Endothelial cell of umbilical vein (primary cell): Measurements from ENCODE around the gene PRKCQ. TPM values are rescaled to one million over a fixed set of nuclear protein-coding genes. Genes with fewer than 3 reads are reported as not detected.

Experiments used
- BruUV-seq: library from RNA; stranded (reverse); fragments of 400-500 nt; replicated peaks from 2 replicates; lab custom pipeline; 2021; lab: Mats Ljungman, UMichigan
- CTCF ChIA-PET: fragments of 300-600, 350-600 bp; sonication (Branson Sonifier 250); formaldehyde crosslinking; loops from one replicate; lab custom pipeline; 2021; ENCODE audit warnings: antibody characterized with exemption, inconsistent platforms; lab: Charles Lee
- POLR2A ChIA-PET: fragments of 300-600, 350-600 bp; sonication (Branson Sonifier 250); formaldehyde crosslinking; loops from one replicate; lab custom pipeline; 2021; ENCODE audit warnings: antibody characterized with exemption, inconsistent platforms; lab: Charles Lee
- DNase-seq: peaks from one replicate; pipeline ENCODE4 v3.0.0-alpha.2; 2011; ENCODE audit warnings: low read depth, low spot score
- FAIRE-seq: peaks from 2 replicates; lab custom pipeline; 2011; peaks lifted over from hg19 to GRCh38; lab: Jason Lieb, UNC
- H2AFZ ChIP-seq: 2 replicates; pipeline ENCODE4 v1.6.0; 2012; ENCODE audit warnings: low read depth, low read length, control low read depth, inconsistent platforms
- H3K27ac ChIP-seq: 2 replicates; pipeline ENCODE4 v1.5.1; 2011; ENCODE audit warnings: low read depth, mild to moderate bottlenecking, control low read depth, low read length, moderate library complexity; ENCODE audit not compliant: insufficient read depth
- H3K27me3 ChIP-seq, 2 experiments: 2 replicates each; pipeline versions ENCODE4 v1.6.0 to v1.6.1; 2011; ENCODE audit warnings: low read length in 2 of 2, mixed read lengths in 1 of 2; ENCODE audit not compliant: control insufficient read depth in 2 of 2, insufficient read depth in 2 of 2
- H3K36me3 ChIP-seq, 2 experiments: 2 replicates in 1 of 2; 3 replicates in 1 of 2; pipeline ENCODE4 v1.5.1; 2011; ENCODE audit warnings: low read length in 2 of 2, mild to moderate bottlenecking in 1 of 2, moderate library complexity in 1 of 2; ENCODE audit not compliant: control insufficient read depth in 2 of 2, insufficient read depth in 2 of 2; ENCODE audit errors: extremely low read depth in 1 of 2
- H3K4me1 ChIP-seq: 3 replicates; pipeline ENCODE4 v1.5.1; 2011; ENCODE audit warnings: mild to moderate bottlenecking, low read length; ENCODE audit not compliant: control insufficient read depth, insufficient read depth; ENCODE audit errors: extremely low read depth
- H3K4me2 ChIP-seq: 2 replicates; pipeline ENCODE4 v1.6.1; 2011; ENCODE audit warnings: low read length, control low read depth, mixed read lengths; ENCODE audit not compliant: insufficient read depth
- H3K4me3 ChIP-seq, 3 experiments: fragments of 200-600 bp in 1 of 3; sonication (generic), shearing (Covaris generic) in 1 of 3; replicated peaks in 1 of 3; 2 replicates each; pipeline ENCODE4 v1.5.1; 2011 to 2016; ENCODE audit warnings: control low read depth in 3 of 3, low read length in 3 of 3, mild to moderate bottlenecking in 2 of 3, inconsistent platforms in 1 of 3, low read depth in 1 of 3, moderate library complexity in 1 of 3; ENCODE audit not compliant: insufficient read depth in 1 of 3
- H3K79me2 ChIP-seq: 2 replicates; pipeline ENCODE4 v1.6.0; 2012; ENCODE audit warnings: low read length, inconsistent platforms; ENCODE audit not compliant: control insufficient read depth, insufficient read depth
- H3K9ac ChIP-seq: replicated peaks from 2 replicates; pipeline ENCODE3; 2011; ENCODE audit warnings: low read length, control low read depth; ENCODE audit not compliant: insufficient read depth; ENCODE audit errors: extremely low read depth
- H3K9me1 ChIP-seq: replicated peaks from 3 replicates; pipeline ENCODE4 v1.6.0; 2011; ENCODE audit warnings: mild to moderate bottlenecking, low read length; ENCODE audit not compliant: control insufficient read depth, insufficient read depth; ENCODE audit errors: extremely low read depth
- H3K9me3 ChIP-seq: replicated peaks from 2 replicates; pipeline ENCODE4 v1.5.1; 2012; ENCODE audit warnings: low read length, inconsistent platforms; ENCODE audit not compliant: control insufficient read depth, insufficient read depth
- H4K20me1 ChIP-seq: replicated peaks from 2 replicates; pipeline ENCODE3; 2011; ENCODE audit warnings: mild to moderate bottlenecking, low read length; ENCODE audit not compliant: control insufficient read depth, insufficient read depth; ENCODE audit errors: extremely low read depth
- CTCF ChIP-seq, 2 donors: IDR thresholded peaks; 1 replicate in 1 of 2; 2 replicates in 1 of 2; pipeline ENCODE4 v1.5.1; 2011; ENCODE audit warnings: low read length in 2 of 2, mild to moderate bottlenecking in 2 of 2, moderate library complexity in 2 of 2, control low read depth in 1 of 2, inconsistent platforms in 1 of 2, low read depth in 1 of 2; ENCODE audit not compliant: insufficient read depth in 1 of 2; ENCODE audit errors: extremely low read depth in 1 of 2
- EZH2 ChIP-seq: IDR thresholded peaks from 2 replicates; pipeline ENCODE4 v1.6.1; 2012; ENCODE audit warnings: borderline replicate concordance, low read depth, mild to moderate bottlenecking, moderate library complexity, low read length, inconsistent platforms; ENCODE audit not compliant: severe bottlenecking
- FOS ChIP-seq: IDR thresholded peaks from 2 replicates; pipeline ENCODE4 v1.6.1; 2011; ENCODE audit warnings: mild to moderate bottlenecking, low read length, moderate library complexity, borderline replicate concordance; ENCODE audit not compliant: insufficient read depth
- GATA2 ChIP-seq: IDR thresholded peaks from 2 replicates; pipeline ENCODE4 v1.7.0; 2011; ENCODE audit warnings: low read depth, mild to moderate bottlenecking, moderate library complexity, mixed read lengths, low read length; ENCODE audit not compliant: insufficient read length, insufficient read depth
- JUN ChIP-seq: IDR thresholded peaks from 2 replicates; pipeline ENCODE4 v1.6.1; 2011; ENCODE audit warnings: borderline replicate concordance, low read depth; ENCODE audit not compliant: insufficient read length, insufficient read depth
- MAX ChIP-seq: IDR thresholded peaks from 2 replicates; pipeline ENCODE4 v1.6.1; 2011; ENCODE audit not compliant: insufficient read depth, insufficient read length
- MYC ChIP-seq: IDR thresholded peaks from one replicate; pipeline ENCODE4 v1.6.1; 2011; ENCODE audit warnings: mild to moderate bottlenecking, low read depth, low read length
- POLR2A ChIP-seq: IDR thresholded peaks from 2 replicates; pipeline ENCODE4 v1.6.1; 2012; ENCODE audit warnings: low read depth, mild to moderate bottlenecking, control low read depth, low read length
- POLR2AphosphoS5 ChIP-seq: IDR thresholded peaks from 2 replicates; pipeline ENCODE4 v1.6.1; 2012; ENCODE audit warnings: low read depth, mild to moderate bottlenecking, control low read depth, low read length, moderate library complexity; ENCODE audit not compliant: insufficient read depth
- dilution Hi-C: fragments of 300-500 bp; cut with MboI; formaldehyde crosslinking; loops from one replicate; pipeline ENCODE4 v1.15.0; 2019; ENCODE audit warnings: low sequenced_read_pairs; ENCODE audit not compliant: extremely low pct_ligation_motif_present
- intact Hi-C: fragments of 100-400 bp; cut with micrococcal nuclease; formaldehyde crosslinking; loops from one replicate; pipeline ENCODE4 v1.10.0; 2022
- polyA plus RNA-seq, 4 experiments: library from polyadenylated mRNA; depleted of rRNA in 3 of 4; stranded (reverse) in 3 of 4; unstranded in 1 of 4; fragments of >200 nt; gene quantifications; 2 replicates each; pipeline versions ENCODE4 v1.2.1 to v1.2.3, GENCODE V29; 2011 to 2012; ENCODE audit warnings: missing spikeins in 1 of 4
- total RNA-seq: library from RNA; stranded (reverse); gene quantifications from 2 replicates; pipeline ENCODE4 v1.2.3, GENCODE V29; 2021

The PRKCQ gene
- total and polyA plus RNA-seq, 2 donors (not counting 3 experiments of a cell fraction or from before 2014, with no cell fraction given), result 0.32 to 0.55 TPM

- no peak overlapping the region for H2AFZ ChIP-seq
- H3K4me2 ChIP-seq, result no peak overlapping the region
- H3K9ac ChIP-seq, result no peak overlapping the region
- H3K4me3 ChIP-seq, result no peak overlapping the region
- dilution Hi-C loops (no loop called here), intact Hi-C loops (no loop called here)
- no peak for DNase-seq
- no peaks in the 10 kb centered on the region for H3K27me3 ChIP-seq
- no peak for TF ChIP-seq GATA2
- TF ChIP-seq MYC, result no peak
- no peak for TF ChIP-seq MAX
- no peak for TF ChIP-seq EZH2
- no peak for TF ChIP-seq JUN
- no peak for TF ChIP-seq POLR2A
- no peak for TF ChIP-seq CTCF (IDR thresholded peaks at IDR 0.05; ENCODE audit: extremely low read depth in 1 of 2, insufficient read depth in 1 of 2, low read depth in 1 of 2, low read length in 2 of 2)
- TF ChIP-seq FOS, result no peak
- TF ChIP-seq POLR2AphosphoS5, result no peak
- no peaks in the 10 kb centered on the region for H3K79me2 ChIP-seq
- H3K4me1 ChIP-seq, result no peaks in the 10 kb centered on the region
- no peaks in the 10 kb centered on the region for H3K9me1 ChIP-seq
- no TSS peak for BruUV-seq
- no peaks in the 10 kb centered on the region for H3K36me3 ChIP-seq
- no peaks in the 10 kb centered on the region for H4K20me1 ChIP-seq
- FAIRE-seq, result no peak
- POLR2A ChIA-PET, result no interaction called here
- no peak overlapping the region for H3K27ac ChIP-seq
- no peaks in the 10 kb centered on the region for H3K9me3 ChIP-seq
- CTCF ChIA-PET, result no interaction called here
Observed at GRCh38 chr10:6427357-6427959, 152.6 kb downstream of the PRKCQ start.
